Stimulated activated CD8-positive, alpha-beta memory T cell treated with anti-CD3 and anti-CD28 coated beads, Interleukin-7, amount 100 ng/mL, for 48 hours (primary cell): ENCODE measurements around the gene MCF2L2.
"Not testable (repeated sequence)": the region's sequence is repeated elsewhere in the genome, so short reads cannot be mapped to it uniquely, and the experiment has no call there.

Experiments
- DNase-seq, 2 donors: peaks; one replicate each; pipeline ENCODE4 v3.0.0-alpha.2; 2020; ENCODE audit warnings: low read depth in 1 of 2; ENCODE audit errors: extremely low read depth in 1 of 2

The MCF2L2 gene

GRCh38 chr3:183247011-183247589, 181.3 kb downstream of the MCF2L2 start:
- DNase-seq, result no peak

GRCh38 chr3:183244981-183245476, 183.4 kb downstream of the MCF2L2 start:
- no peak for DNase-seq

GRCh38 chr3:183244219-183244618, 184.2 kb downstream of the MCF2L2 start:
- no peak for DNase-seq

- DNase-seq, result no peak
Observed at GRCh38 chr3:183242431-183242830, 186.0 kb downstream of the MCF2L2 start.

GRCh38 chr3:183239046-183239445, 189.4 kb downstream of the MCF2L2 start:
- no peak for DNase-seq

- DNase-seq, result no peak
Observed at GRCh38 chr3:183233966-183234365, 194.5 kb downstream of the MCF2L2 start.

GRCh38 chr3:183230826-183231225, 197.6 kb downstream of the MCF2L2 start:
- no peak for DNase-seq

- DNase-seq, result not testable (repeated sequence)
Observed at GRCh38 chr3:183230251-183230650, 198.2 kb downstream of the MCF2L2 start.

- no peak for DNase-seq
Observed at GRCh38 chr3:183229178-183229577, 199.2 kb downstream of the MCF2L2 start.

- no peak for DNase-seq
Observed at GRCh38 chr3:183227586-183227985, 200.8 kb downstream of the MCF2L2 start.

GRCh38 chr3:183226333-183226890, 202.0 kb downstream of the MCF2L2 start:
- DNase-seq, result no peak

GRCh38 chr3:183224180-183224970, 204.0 kb downstream of the MCF2L2 start:
- peak in 1 of 2 donors; percentile 49 for DNase-seq

- no peak for DNase-seq
Observed at GRCh38 chr3:183222631-183223235, 205.7 kb downstream of the MCF2L2 start.

- DNase-seq, result no peak
Observed at GRCh38 chr3:183220828-183221227, 207.6 kb downstream of the MCF2L2 start.

- DNase-seq, result no peak
Observed at GRCh38 chr3:183218826-183219225, 209.6 kb downstream of the MCF2L2 start.

- no peak for DNase-seq
Observed at GRCh38 chr3:183217548-183218332, 210.7 kb downstream of the MCF2L2 start.

GRCh38 chr3:183215591-183216202, 212.7 kb downstream of the MCF2L2 start:
- no peak for DNase-seq

- no peak for DNase-seq
Observed at GRCh38 chr3:183214277-183214612, 214.2 kb downstream of the MCF2L2 start.

GRCh38 chr3:183213415-183214276, 214.8 kb downstream of the MCF2L2 start:
- DNase-seq, result no peak

GRCh38 chr3:183212565-183212964, 215.9 kb downstream of the MCF2L2 start:
- no peak for DNase-seq
